Transverse colon (tissue), 3 donors: ENCODE data around the gene BACH2.

Experiments
- EP300 ChIP-seq: sonication (generic); formaldehyde crosslinking; IDR thresholded peaks from one replicate; pipeline ENCODE4 v1.6.1; 2017; ENCODE audit warnings: antibody characterized with exemption, low read depth
- POLR2A ChIP-seq: fragments of 450-650 bp; IDR thresholded peaks from one replicate; pipeline ENCODE4 v1.6.1; 2016; ENCODE audit warnings: antibody characterized with exemption, mild to moderate bottlenecking, moderate library complexity
- TF ChIP-seq, protein P1 (sequence below), 5 experiments: fragments of 200-600 bp in 3 of 5; fragments of 450-650 bp in 2 of 5; sonication (generic) in 3 of 5; IDR thresholded peaks; 1 replicate in 2 of 5; 2 replicates in 3 of 5; pipeline ENCODE4 v1.5.1; 2016 to 2017; ENCODE audit warnings: antibody characterized with exemption in 5 of 5, inconsistent platforms in 3 of 5, mild to moderate bottlenecking in 2 of 5, moderate library complexity in 1 of 5

DNA sequence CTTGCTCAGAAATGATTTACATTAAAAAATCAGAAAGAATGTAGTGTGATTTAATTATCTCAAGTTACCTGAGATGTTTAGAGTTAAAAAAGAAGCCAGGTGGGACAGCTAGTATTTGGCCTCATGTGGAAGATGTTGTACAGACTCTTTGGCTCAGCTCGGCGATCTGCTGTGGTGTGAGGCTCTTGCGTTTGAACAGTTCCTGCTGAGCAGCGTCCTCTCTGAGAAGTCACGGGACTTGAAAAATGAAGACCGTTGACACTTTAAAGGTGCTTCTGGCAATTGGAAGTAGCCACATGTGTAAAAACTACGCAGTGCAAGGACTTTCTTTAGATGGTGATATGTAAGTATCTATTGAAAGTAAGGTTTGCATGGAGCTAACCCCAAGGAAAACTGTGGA lies 169.0 kb downstream of the BACH2 start:
- TF ChIP-seq EP300 (no peak), POLR2A (no peak)
- TF ChIP-seq, protein P1, sequence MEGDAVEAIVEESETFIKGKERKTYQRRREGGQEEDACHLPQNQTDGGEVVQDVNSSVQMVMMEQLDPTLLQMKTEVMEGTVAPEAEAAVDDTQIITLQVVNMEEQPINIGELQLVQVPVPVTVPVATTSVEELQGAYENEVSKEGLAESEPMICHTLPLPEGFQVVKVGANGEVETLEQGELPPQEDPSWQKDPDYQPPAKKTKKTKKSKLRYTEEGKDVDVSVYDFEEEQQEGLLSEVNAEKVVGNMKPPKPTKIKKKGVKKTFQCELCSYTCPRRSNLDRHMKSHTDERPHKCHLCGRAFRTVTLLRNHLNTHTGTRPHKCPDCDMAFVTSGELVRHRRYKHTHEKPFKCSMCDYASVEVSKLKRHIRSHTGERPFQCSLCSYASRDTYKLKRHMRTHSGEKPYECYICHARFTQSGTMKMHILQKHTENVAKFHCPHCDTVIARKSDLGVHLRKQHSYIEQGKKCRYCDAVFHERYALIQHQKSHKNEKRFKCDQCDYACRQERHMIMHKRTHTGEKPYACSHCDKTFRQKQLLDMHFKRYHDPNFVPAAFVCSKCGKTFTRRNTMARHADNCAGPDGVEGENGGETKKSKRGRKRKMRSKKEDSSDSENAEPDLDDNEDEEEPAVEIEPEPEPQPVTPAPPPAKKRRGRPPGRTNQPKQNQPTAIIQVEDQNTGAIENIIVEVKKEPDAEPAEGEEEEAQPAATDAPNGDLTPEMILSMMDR (IDR thresholded peaks at IDR 0.05), result no peak
